GM18505 (cell line): Measurements from ENCODE around the gene COIL.
A peak's percentile ranks its signal among the peaks of the same experiment; 100 is the strongest.

ENCODE experiments used
- ATAC-seq: cut with Tn5 transposase; IDR thresholded peaks from one replicate; pipeline ENCODE4 v1.9.1; 2021; ENCODE audit not compliant: unreplicated experiment
- POLR2A ChIP-seq: IDR thresholded peaks from 4 replicates; pipeline ENCODE4 v1.6.1; 2011; ENCODE audit warnings: borderline replicate concordance; ENCODE audit not compliant: insufficient read depth, insufficient read length; ENCODE audit errors: extremely low read depth

The COIL gene

GRCh38 chr17:56913353-56913866, 47.4 kb downstream of the COIL start:
- TF ChIP-seq POLR2A = no peak
- ATAC-seq = peak; percentile 45

- no peak for ATAC-seq
- no peak for TF ChIP-seq POLR2A
Measured at GRCh38 chr17:56913000-56913311, 47.9 kb downstream of the COIL start.

GRCh38 chr17:56912105-56912999, 48.5 kb downstream of the COIL start:
- no peak for ATAC-seq
- TF ChIP-seq POLR2A = no peak

GRCh38 chr17:56910509-56911235, 50.2 kb downstream of the COIL start:
- peak; percentile 28 for TF ChIP-seq POLR2A
- no peak for ATAC-seq

- no peak for ATAC-seq
- no peak for TF ChIP-seq POLR2A
Measured at GRCh38 chr17:56909742-56910508, 50.9 kb downstream of the COIL start.

- no peak for TF ChIP-seq POLR2A
- peak; percentile 85 for ATAC-seq
Measured at GRCh38 chr17:56908001-56908542, 52.8 kb downstream of the COIL start.

- no peak for ATAC-seq
Measured at GRCh38 chr17:56903560-56903959, 57.3 kb downstream of the COIL start.

GRCh38 chr17:56902348-56902747, 58.5 kb downstream of the COIL start:
- no peak for TF ChIP-seq POLR2A
- no peak for ATAC-seq

More at GRCh38 chr17:56903560-56903959, 57.3 kb downstream of the COIL start:
- TF ChIP-seq POLR2A = no peak

- ATAC-seq = no peak
- no peak for TF ChIP-seq POLR2A
Measured at GRCh38 chr17:56899403-56899802, 61.4 kb downstream of the COIL start.

- no peak for ATAC-seq
- TF ChIP-seq POLR2A = no peak
Measured at GRCh38 chr17:56898874-56899273, 62.0 kb downstream of the COIL start.

- ATAC-seq = peak; percentile 53
- peak; percentile 35 for TF ChIP-seq POLR2A
Measured at GRCh38 chr17:56897646-56898424, 63.0 kb downstream of the COIL start.

GRCh38 chr17:56896968-56897359, 63.9 kb downstream of the COIL start:
- TF ChIP-seq POLR2A = no peak
- no peak for ATAC-seq

GRCh38 chr17:56896217-56896967, 64.5 kb downstream of the COIL start:
- TF ChIP-seq POLR2A = no peak
- no peak for ATAC-seq
